Testis (tissue), 3 donors: ENCODE measurements around the gene ATP10A. TPM values are rescaled to one million over a fixed set of nuclear protein-coding genes. Genes with fewer than 3 reads are reported as not detected.

Experiments
- DNase-seq: peaks from one replicate; pipeline ENCODE4 v3.0.0-alpha.2; 2019
- H3K27ac ChIP-seq, 2 donors: fragments of 200-600 bp; sonication (generic); one replicate each; pipeline ENCODE4 v1.5.1; 2019
- H3K27me3 ChIP-seq: fragments of 200-600 bp; sonication (generic); one replicate; pipeline ENCODE4 v1.5.1; 2019
- H3K36me3 ChIP-seq: fragments of 200-600 bp; sonication (generic); one replicate; pipeline ENCODE4 v1.5.1; 2017; ENCODE audit warnings: low read depth; ENCODE audit errors: missing control alignments
- H3K4me1 ChIP-seq: fragments of 200-600 bp; sonication (generic); one replicate; pipeline ENCODE4 v1.5.1; 2019
- H3K4me3 ChIP-seq, 2 donors: fragments of 200-600 bp; sonication (generic); one replicate each; pipeline ENCODE4 v1.5.1; 2017 to 2019
- H3K9me3 ChIP-seq: fragments of 200-600 bp; sonication (generic); one replicate; pipeline ENCODE4 v1.5.1; 2017
- CTCF ChIP-seq, 3 experiments: fragments of 450-650 bp in 2 of 3; fragments of 200-600 bp in 1 of 3; sonication (generic) in 1 of 3; IDR thresholded peaks; one replicate each; pipeline ENCODE4 v1.5.1; 2016 to 2019; ENCODE audit warnings: antibody characterized with exemption in 3 of 3, mild to moderate bottlenecking in 2 of 3, moderate library complexity in 1 of 3
- POLR2A ChIP-seq: fragments of 450-650 bp; IDR thresholded peaks from one replicate; pipeline ENCODE4 v1.6.1; 2017; ENCODE audit warnings: antibody characterized with exemption, mild to moderate bottlenecking, moderate library complexity
- WGBS, 2 donors: methylation state at CpG; one replicate each; pipeline ENCODE4 v1.1.5; 2018; 5-methylcytosine and 5-hydroxymethylcytosine counted together
- intact Hi-C: fragments of 100-400 bp; cut with DNase I; formaldehyde crosslinking; loops from one replicate; pipeline ENCODE4 v1.15.1; 2023; ENCODE audit warnings: low total_unique reads
- polyA plus RNA-seq: library from polyadenylated mRNA; stranded (reverse); fragments of 350-450 nt; fragmentation: Illumina TruSeq; extraction: RNeasy Lipid Tissue Mini Kit (QIAGEN cat#74804); gene quantifications from one replicate; pipeline ENCODE4 v1.2.3, GENCODE V29; 2014; ENCODE audit warnings: low read depth, low replicate concordance; ENCODE audit not compliant: insufficient read depth
- total RNA-seq, 2 donors: library from RNA; depleted of rRNA; stranded (reverse); fragments of >200 nt; gene quantifications; one replicate each; pipeline ENCODE4 v1.2.3, GENCODE V29; 2016

The ATP10A gene
- total and polyA plus RNA-seq, 3 donors from 2014 or later: 13.6 to 26.5 (median 22.8) TPM

- Histone ChIP-seq H3K4me3 (no peak overlapping the region), H3K4me1 (peaks cover 29% of the 10 kb centered on the region), H3K36me3 (no peaks in the 10 kb centered on the region), H3K27me3 (no peaks in the 10 kb centered on the region), H3K27ac (no peak overlapping the region), H3K9me3 (no peaks in the 10 kb centered on the region)
- TF ChIP-seq CTCF (IDR thresholded peaks at IDR 0.05): no peak
- TF ChIP-seq POLR2A: no peak
- 94 to 97% methylated on average over 8 to 9 of the region's 9 CpGs for WGBS, 2 donors
- no peak for DNase-seq
- intact Hi-C loops: no loop called here
These were observed 182.5 kb downstream of the ATP10A start for GRCh38 chr15:25680686-25681025.

- Histone ChIP-seq H3K9me3 (no peaks in the 10 kb centered on the region), H3K27ac (no peak overlapping the region), H3K4me1 (peaks cover 29% of the 10 kb centered on the region), H3K27me3 (no peaks in the 10 kb centered on the region), H3K36me3 (no peaks in the 10 kb centered on the region), H3K4me3 (no peak overlapping the region)
- TF ChIP-seq CTCF (IDR thresholded peaks at IDR 0.05): no peak
- no peak for TF ChIP-seq POLR2A
- intact Hi-C loops: no loop called here
- 89 to 93% methylated on average over 25 of the region's 25 CpGs for WGBS, 2 donors
- no peak for DNase-seq
These were observed 183.0 kb downstream of the ATP10A start for GRCh38 chr15:25679964-25680685.

GRCh38 chr15:25679492-25679891, 183.6 kb downstream of the ATP10A start:
- Histone ChIP-seq H3K27me3 (no peaks in the 10 kb centered on the region), H3K9me3 (no peaks in the 10 kb centered on the region), H3K4me1 (peaks cover 26% of the 10 kb centered on the region), H3K36me3 (no peaks in the 10 kb centered on the region), H3K4me3 (no peak overlapping the region), H3K27ac (no peak overlapping the region)
- DNase-seq: no peak
- intact Hi-C loops: no loop called here
- 90 to 93% methylated on average over 4 to 11 of the region's 11 CpGs for WGBS, 2 donors
- TF ChIP-seq POLR2A: no peak
- no peak for TF ChIP-seq CTCF (IDR thresholded peaks at IDR 0.05)

GRCh38 chr15:25678500-25678855, 184.6 kb downstream of the ATP10A start:
- Histone ChIP-seq H3K4me1 (peaks cover 24% of the 10 kb centered on the region), H3K36me3 (no peaks in the 10 kb centered on the region), H3K9me3 (no peaks in the 10 kb centered on the region), H3K27me3 (no peaks in the 10 kb centered on the region), H3K4me3 (no peak overlapping the region), H3K27ac (no peak overlapping the region)
- no peak for TF ChIP-seq POLR2A
- TF ChIP-seq CTCF (IDR thresholded peaks at IDR 0.05): no peak
- intact Hi-C loops: no loop called here
- no peak for DNase-seq
- WGBS, 2 donors: 87 to 89% methylated on average over 7 of the region's 7 CpGs
